GM18909 (cell line): ENCODE data around the gene DGKD.

Source experiments
- ATAC-seq: cut with Tn5 transposase; IDR thresholded peaks from one replicate; pipeline ENCODE4 v1.9.1; 2021; ENCODE audit warnings: mild to moderate bottlenecking; ENCODE audit not compliant: unreplicated experiment, poor library complexity

The DGKD gene

DNA sequence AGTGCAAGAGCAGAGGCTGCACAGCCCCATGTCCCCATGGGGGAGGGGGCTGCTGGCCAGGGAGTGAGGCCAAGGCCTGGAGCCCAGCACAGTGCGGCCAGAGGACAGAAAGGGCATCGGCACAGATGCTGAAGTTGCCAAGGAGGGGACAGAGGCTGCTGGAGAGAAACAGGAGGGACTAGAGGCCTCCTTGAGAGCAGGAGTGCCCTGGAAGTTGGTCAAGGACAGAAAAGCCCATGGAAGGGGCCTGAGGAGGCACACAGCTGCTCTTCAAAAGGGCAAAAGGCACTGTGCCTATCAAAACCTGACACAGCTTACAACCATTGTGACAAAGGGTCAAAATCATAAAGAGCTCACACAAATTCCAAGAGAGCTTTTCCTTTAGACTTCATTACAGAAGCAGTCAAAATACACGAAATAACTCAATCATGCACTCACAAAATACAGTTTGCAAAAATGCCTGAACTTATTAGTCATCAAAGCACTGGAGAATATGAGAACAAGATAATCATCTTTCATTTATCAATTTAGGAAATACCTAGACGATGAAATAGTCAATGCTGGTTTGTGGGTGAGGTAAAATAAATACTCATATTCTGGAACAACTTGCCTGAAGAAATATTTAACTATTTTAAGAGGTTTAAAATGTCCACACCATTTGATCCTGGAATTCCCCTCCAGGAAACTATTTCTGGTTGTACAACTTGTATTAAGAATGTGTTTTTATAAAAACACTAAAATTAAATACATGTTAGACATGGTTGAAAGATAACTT, 132.7 kb downstream of the DGKD start:
- ATAC-seq, result no peak

DNA sequence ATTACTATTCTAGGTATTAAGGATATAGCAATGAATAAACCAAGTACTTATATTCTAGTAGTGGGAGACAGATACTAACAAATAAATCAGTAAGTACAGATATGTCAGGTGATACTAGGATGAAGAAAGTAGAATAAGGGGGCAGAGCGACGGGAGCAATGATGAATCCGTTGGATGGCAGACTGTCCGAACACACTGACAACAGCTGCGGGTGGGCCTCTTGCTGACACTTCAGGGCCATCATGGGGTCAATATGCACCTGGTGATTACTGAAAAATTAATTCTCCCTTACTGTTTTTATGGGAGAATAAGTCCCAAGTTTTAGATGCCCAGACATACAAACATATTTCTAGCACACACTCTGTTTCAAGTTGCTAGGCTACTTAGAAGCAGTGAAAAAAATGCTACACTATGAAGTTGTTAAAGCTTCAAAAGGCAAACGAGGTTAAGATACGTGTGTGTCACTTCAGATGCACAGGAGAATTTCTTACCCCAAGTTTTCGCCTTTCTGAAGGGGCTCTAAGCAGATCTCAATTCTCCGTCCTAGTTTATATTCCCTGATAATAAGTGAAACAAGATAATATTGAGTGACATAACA, 133.6 kb downstream of the DGKD start:
- no peak for ATAC-seq

DNA sequence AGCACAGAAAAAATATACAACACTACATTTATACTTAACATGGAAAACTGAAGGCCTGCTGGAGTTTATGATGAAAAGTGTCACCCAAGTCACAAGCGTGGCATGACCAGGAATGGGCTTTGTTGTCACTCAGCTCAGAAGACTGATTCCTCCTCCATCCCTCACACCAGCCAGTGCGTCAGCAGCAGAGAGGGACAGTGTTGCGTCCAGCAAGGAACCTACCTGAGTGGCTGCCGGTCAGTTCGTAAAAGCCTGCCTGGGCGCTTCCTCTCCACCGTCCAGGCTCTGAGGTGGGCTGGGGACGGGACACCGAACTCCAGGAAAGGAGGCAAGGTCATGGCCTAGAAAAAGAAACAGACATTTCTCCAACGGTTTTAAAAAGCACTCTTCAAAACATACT, 134.8 kb downstream of the DGKD start:
- no peak for ATAC-seq

DNA sequence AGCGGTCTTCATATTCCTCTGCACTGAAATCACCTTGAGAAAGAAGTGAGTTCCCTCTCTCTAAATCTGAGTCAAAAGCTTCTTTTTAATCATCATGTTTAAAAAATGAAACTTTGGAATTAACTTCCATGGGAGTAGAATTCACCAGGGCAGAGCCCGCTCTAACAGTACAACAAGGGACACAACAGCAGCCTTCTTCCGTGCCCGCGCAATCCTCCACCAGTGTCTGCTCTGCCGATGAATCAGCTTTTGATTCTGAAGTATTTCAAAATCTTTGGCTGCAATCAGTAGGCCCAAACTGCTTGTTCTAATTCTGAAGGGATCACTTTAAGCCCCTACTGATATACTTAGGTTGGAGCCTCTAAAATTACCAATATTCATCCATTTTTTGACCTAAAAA, 135.4 kb downstream of the DGKD start:
- no peak for ATAC-seq

DNA sequence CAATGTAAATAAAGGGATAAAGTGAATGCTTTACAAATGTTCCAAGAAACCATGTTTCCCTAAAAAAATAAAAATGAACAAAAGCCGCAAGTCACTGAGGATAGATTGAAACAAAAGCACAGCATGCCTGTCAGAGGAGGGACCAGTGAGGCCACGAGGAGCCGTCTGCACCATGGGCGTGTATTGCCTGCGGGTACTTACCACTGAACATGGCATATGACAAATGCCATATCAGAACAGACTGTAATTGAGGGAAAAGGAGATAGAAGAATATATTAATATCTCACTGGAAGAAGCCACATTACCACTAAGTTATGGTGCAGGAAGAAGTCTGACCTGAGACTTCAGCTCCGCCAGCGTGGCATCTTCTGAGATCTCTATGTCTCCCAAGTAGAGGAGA, 136.5 kb downstream of the DGKD start:
- no peak for ATAC-seq

GRCh38 chr2:233491326-233491725, 137.0 kb downstream of the DGKD start:
- no peak for ATAC-seq

DNA sequence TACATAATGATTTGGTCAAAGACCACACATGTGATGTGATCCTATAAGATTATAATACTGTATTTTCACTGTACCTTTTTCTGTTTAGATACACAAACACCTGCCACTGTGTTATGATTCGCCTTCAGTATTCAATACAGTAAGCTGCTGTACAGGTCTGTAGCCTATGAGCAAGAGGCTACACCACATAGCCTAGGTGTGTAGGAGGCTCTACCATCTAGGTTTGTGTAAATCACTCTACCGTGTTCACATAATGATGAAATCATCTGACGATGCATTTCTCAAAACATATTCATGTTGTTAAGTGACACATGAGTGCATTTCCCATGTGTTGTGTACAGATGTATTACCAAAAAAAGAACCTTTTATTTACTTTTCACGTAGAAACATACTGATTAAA, 137.8 kb downstream of the DGKD start:
- ATAC-seq, result no peak

- no peak for ATAC-seq
These were observed 138.5 kb downstream of the DGKD start for GRCh38 chr2:233492751-233493150.

DNA sequence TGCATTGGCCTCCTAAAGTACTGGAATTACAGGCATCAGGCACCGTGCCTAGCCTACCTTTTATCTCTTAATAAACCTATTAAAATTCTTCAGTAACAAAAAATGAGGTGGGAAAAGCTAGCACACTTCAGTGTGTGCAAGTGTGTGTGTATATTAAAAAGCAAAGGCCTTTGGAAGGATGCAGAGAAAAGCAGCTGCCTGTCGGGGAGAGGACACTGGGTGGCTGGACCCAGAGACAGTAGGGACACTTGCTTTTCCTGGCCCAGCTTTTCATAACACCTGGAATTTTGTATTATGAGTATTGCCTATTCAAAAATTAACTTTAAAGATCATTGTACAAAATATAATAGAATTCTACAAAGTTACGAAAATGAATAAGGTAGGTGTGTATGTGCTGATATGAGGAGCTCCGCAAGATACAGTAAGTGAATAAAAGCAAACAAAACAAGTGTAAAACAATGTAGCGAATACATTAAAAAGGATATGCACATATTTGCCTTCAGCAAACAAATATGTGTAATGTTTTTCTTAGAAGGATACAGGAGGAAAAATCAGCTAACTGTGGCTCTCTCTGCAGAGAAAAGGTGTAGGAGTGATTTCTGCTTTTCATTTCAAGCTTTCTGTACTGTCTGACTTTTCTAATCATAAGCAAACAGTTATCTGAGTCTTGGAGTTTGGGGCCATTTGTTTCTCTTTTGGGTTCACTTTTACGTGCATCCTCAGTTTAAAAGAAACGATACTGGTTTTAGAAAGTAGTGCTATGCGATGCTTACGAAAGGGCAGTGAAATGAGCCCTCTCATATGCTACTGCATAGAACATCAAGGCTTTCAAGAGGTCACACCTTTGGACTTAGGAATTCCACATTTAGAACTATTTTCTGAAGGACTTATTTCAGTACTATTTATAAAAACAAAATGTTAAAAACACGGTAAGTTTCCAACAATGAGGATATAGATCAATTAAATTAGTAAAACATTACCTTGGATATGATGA, 141.5 kb downstream of the DGKD start:
- no peak for ATAC-seq

DNA sequence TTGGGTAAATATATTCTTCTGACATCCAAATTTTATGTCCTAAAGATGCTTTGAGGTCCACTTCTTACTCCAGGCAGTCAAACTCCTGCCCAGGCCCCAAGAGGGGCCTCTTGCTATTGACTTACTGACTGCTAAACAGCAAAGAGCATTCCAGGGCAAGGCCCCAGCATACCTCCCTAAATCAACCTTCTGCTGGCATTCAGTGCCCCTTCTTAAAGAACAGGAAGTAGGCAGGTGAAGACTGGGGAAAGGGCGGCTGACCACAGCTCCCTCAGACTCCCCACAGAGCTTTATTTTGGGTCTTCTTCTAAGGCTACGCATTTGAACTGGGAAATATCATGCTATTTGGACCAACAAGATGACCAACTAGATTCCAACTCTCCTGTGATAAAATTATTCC, 143.4 kb downstream of the DGKD start:
- ATAC-seq, result no peak

GRCh38 chr2:233498126-233498525, 143.8 kb downstream of the DGKD start:
- no peak for ATAC-seq

- no peak for ATAC-seq
These were observed 145.6 kb downstream of the DGKD start for GRCh38 chr2:233499928-233500327.

DNA sequence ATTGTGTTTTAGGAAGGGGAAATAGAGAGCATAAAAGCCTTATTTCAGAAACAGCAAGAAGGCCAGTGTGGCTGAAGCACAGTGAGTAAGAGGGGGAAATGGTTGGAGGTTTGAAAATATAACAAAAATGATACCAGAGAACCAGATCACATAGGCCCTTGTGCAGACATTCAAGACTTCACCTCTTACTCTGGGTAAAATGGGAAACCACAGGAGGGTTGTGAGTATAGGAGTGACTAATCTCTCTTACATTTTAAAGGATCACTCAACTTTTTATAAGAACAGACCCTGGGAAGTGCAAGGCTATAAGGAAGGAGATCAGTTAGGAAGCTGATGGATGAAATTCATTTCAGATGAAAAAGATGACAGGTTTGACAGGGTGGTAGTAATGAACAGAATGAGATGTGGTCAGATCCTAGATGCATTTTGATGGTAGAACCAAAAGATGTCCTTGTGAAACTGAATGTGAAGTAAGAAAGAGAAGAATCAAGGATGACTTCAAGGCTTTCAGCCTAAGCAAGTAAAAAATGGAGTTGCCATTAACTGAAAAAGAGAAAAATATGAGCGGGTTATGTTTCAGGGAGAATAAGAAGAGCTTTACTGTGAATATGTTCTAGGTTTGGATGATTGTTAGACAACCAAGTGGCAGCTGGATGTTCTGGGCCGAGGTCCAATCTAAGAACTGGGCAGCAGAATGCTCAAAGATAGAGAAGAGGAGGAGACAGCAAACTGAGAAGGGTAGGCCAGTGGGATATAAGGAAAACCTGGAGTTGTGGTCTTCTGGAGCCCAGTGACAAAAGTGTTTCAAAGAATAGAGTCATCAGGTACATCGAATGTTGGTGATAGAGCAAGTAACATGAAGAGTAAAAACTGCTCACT, 147.1 kb downstream of the DGKD start:
- ATAC-seq, result no peak

- no peak for ATAC-seq
These were observed 149.2 kb downstream of the DGKD start for GRCh38 chr2:233503481-233503880.

DNA sequence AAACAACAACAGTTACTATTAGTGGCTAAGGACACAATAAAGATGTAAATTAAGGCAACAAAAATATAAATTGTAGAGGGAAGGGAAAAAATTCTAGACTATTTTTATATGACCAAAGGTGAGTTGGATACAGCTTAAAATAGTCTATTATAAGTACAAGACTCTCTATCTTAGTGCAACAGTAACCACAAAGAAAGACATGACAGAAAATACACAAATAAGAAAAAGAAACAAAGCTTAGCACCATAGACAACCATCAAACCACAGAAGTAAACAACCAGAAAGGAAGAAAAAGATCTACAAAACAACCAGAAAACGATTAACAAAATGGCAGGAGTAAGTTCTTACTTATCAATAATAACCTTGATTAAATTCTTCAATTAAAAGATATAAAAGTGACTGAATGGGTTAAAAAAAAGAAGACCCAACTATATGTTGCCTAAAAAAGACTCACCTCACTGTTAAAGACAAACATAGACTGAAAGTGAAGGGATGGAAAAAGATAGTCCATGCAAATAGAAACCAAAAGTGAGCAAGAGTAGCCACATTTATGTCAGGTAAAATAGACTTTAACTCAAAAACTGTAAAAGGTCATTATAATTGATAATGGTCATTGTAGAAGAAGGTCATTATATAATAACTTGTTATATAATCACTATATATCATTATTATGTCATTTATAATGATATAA, 149.8 kb downstream of the DGKD start:
- no peak for ATAC-seq

DNA sequence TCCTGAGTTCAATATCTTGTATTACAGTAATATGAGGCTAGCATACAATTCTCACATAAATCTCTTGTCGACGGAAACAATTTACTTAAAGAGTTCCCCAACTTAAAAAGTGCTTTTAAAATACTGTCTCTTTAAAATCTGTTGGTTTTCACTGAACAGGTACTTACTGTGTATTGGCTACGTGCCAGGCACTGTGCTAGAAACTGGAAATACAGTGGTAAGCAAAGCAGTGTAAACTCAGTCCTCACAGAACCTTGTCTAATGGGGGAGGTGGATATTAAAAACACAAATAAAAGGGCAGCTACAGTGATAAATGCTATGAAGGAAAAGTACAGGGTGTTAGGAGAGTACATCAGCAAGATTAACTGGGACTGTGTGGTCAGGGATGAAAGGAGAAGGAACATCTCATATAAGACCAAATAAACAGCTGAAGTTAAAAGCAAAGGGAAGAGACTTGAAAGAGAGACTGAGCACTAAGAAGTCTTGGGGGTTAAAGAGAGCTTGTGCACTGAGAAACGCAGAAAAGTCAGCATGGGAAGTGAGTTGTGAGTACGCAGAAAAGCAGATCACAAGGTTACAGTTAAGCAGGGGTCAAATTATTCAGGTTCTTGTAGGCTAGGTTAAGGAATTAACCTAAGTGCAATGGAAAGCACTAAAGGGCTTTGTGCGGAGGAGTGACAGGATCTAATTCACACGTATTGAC, 159.8 kb downstream of the DGKD start:
- no peak for ATAC-seq

DNA sequence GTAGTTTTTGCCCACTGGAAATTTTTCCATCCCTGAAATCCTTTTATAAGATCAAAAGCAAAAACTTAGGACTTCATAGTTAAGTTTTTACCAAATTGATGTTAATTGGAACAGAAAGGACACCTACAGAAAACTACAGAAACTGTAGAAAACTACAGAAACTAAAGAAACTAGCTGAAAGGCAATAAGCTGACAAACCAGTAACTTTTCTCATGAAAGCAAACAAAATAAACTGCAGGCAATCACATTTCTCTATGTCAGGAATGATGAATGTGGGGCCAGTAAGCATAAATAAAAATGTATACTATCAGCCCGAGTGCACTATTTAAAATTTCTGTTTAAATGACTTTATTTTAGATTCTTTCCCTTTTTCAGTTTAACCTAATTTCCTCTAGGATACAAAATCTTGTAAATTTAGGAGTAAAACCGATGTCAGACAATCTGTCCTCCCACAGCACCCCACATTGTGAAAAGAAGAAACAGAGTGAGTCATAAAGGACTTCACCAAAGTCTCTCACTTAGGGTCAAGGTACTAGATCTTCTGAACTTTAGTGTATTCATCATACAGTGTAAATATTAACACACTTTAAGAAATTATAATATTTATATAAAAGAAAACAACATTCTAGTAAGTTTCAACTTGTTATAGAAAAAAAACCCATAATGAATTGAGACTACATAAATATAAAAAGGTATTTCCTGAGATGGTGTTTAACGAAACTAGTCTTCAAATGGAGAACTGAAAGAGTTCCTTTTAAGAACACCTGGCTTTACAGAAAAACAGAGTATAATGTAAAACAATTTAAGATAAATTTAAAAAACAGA, 165.7 kb downstream of the DGKD start:
- peak; percentile 96 for ATAC-seq
